Progenitor cell of endocrine pancreas (in vitro differentiated cells): ENCODE data around the gene ANGPTL2. TPM values are rescaled to one million over a fixed set of nuclear protein-coding genes. Genes with fewer than 3 reads are reported as not detected.

Source experiments
- DNase-seq: peaks from one replicate; pipeline ENCODE4 v3.0.0; 2021; ENCODE audit warnings: low spot score; ENCODE audit not compliant: unreplicated experiment
- H3K27ac Mint-ChIP-seq: 2 replicates; pipeline ENCODE4 v1.8.0; 2021; ENCODE audit warnings: mild to moderate bottlenecking, moderate library complexity, mixed read lengths
- H3K27me3 Mint-ChIP-seq: 2 replicates; pipeline ENCODE4 v1.8.0; 2021; ENCODE audit warnings: mixed read lengths
- H3K36me3 Mint-ChIP-seq: 2 replicates; pipeline ENCODE4 v1.8.0; 2022; ENCODE audit warnings: mixed read lengths; ENCODE audit not compliant: insufficient read depth
- H3K4me1 Mint-ChIP-seq: 2 replicates; pipeline ENCODE4 v1.8.0; 2021; ENCODE audit warnings: low read depth, mixed read lengths
- H3K4me3 Mint-ChIP-seq: 2 replicates; pipeline ENCODE4 v1.8.0; 2021; ENCODE audit warnings: low read depth, mild to moderate bottlenecking, moderate library complexity, mixed read lengths
- H3K9me3 Mint-ChIP-seq: 2 replicates; pipeline ENCODE4 v1.8.0; 2021; ENCODE audit warnings: low read depth, mixed read lengths
- CTCF ChIP-seq: fragments of 200-600 bp; sonication (generic); IDR thresholded peaks from one replicate; pipeline ENCODE4 v1.5.0; 2021; ENCODE audit warnings: antibody characterized with exemption, mild to moderate bottlenecking; ENCODE audit not compliant: unreplicated experiment
- total RNA-seq: library from RNA; stranded (reverse); gene quantifications from 2 replicates; pipeline ENCODE4 v1.2.1, GENCODE V29; 2021

Gene ANGPTL2
- total RNA-seq, 1 donor from 2014 or later, result 4.7 TPM

GRCh38 chr9:127142291-127142690, 19.9 kb upstream of the ANGPTL2 start:
- Mint-ChIP-seq H3K4me1 (peaks cover 6% of the 10 kb centered on the region), H3K27ac (no peak overlapping the region), H3K36me3 (no peaks in the 10 kb centered on the region), H3K4me3 (no peak overlapping the region), H3K9me3 (no peaks in the 10 kb centered on the region), H3K27me3 (no peaks in the 10 kb centered on the region)
- no peak for DNase-seq
- no peak for TF ChIP-seq CTCF

DNA sequence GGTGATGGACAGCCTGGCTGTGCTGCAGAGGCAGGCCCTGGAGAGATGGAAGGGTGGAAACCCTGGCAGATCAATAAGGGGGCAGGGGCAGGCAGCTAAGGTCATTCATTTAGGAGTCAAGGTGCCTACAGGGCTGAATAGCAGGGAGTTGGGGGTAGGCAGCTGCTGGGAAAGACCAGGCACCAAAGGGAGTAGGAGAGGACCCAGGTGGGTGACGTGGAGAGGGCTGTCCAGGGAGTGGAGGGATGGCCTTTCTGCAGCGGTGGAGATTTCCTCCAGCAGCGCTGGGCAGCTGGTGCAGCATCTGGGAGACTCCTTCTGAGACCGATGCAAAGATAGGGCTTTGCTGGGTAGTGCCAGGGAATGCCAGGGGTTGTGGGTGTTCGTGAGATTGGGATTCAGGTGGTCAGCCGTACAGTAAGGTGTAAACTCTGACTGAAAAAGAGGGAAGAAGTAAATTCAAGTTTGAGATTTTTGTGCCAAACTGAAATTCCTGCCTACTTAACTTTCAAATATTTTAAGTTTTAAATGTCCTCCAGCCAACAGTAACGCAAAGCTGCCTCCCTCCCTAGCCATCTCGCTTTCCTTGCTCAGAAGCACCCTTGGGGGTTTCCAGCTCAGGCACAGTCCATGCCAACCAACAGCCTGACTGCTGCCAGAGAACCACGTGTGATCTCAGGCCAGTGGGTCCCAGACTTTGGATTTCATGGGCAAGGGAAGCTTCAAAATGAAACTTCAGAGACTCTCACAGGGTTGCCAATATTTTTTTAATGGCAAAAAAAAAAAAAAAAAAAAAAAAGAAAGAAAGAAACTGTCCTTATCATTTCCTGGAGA, 18.6 kb upstream of the ANGPTL2 start:
- H3K9me3 Mint-ChIP-seq, result no peaks in the 10 kb centered on the region
- H3K4me1 Mint-ChIP-seq, result peaks cover 6% of the 10 kb centered on the region
- no peaks in the 10 kb centered on the region for H3K27me3 Mint-ChIP-seq
- H3K4me3 Mint-ChIP-seq, result no peak overlapping the region
- H3K27ac Mint-ChIP-seq, result no peak overlapping the region
- DNase-seq, result no peak
- no peak for TF ChIP-seq CTCF
- H3K36me3 Mint-ChIP-seq, result no peaks in the 10 kb centered on the region

- no peaks in the 10 kb centered on the region for H3K9me3 Mint-ChIP-seq
- H3K27me3 Mint-ChIP-seq, result peaks cover 5% of the 10 kb centered on the region
- H3K4me3 Mint-ChIP-seq, result no peak overlapping the region
- peaks cover 6% of the 10 kb centered on the region for H3K4me1 Mint-ChIP-seq
- no peak for DNase-seq
- TF ChIP-seq CTCF, result no peak
- no peaks in the 10 kb centered on the region for H3K36me3 Mint-ChIP-seq
- H3K27ac Mint-ChIP-seq, result no peak overlapping the region
These were observed 17.7 kb upstream of the ANGPTL2 start for GRCh38 chr9:127140181-127140580.

DNA sequence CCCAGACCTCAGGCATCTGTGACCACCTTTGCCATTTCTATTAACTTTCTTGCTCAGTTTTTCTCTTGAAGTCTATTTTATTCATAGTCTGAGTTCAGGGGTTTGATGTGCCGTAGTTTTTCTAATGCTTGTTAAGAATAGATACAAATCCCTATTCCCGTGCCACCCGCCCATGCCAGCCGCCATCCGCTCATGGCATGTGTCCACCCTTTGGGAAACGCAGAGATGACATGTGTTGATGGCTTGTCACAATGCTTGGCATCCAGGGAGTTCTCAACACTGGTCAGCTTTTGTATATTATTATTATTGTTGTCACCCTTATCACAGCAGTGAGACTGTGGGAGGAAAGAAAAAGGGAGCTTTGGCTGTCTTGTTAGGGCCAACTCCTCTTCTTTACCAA, 17.3 kb upstream of the ANGPTL2 start:
- Mint-ChIP-seq H3K27me3 (peaks cover 7% of the 10 kb centered on the region), H3K27ac (no peak overlapping the region), H3K4me1 (peaks cover 6% of the 10 kb centered on the region), H3K4me3 (no peak overlapping the region), H3K36me3 (no peaks in the 10 kb centered on the region), H3K9me3 (no peaks in the 10 kb centered on the region)
- TF ChIP-seq CTCF, result no peak
- DNase-seq, result no peak

GRCh38 chr9:127139071-127139731, 16.8 kb upstream of the ANGPTL2 start:
- Mint-ChIP-seq H3K4me1 (peaks cover 6% of the 10 kb centered on the region), H3K9me3 (no peaks in the 10 kb centered on the region), H3K27ac (no peak overlapping the region), H3K27me3 (peaks cover 12% of the 10 kb centered on the region), H3K36me3 (no peaks in the 10 kb centered on the region), H3K4me3 (no peak overlapping the region)
- DNase-seq, result no peak
- no peak for TF ChIP-seq CTCF
